Brain microvascular endothelial cell (primary cell): ENCODE results near the gene ARSJ.

Experiments used
- DNase-seq: peaks from one replicate; pipeline ENCODE4 v3.0.0-alpha.2; 2020
- H3K27ac ChIP-seq: fragments of 250-450 bp; sonication (Bioruptor Pico); 2 replicates; pipeline ENCODE4 v1.5.1; 2020; ENCODE audit warnings: mild to moderate bottlenecking, moderate library complexity
- H3K27me3 ChIP-seq: fragments of 250-450 bp; sonication (Bioruptor Pico); replicated peaks from 2 replicates; pipeline ENCODE4 v1.5.1; 2020; ENCODE audit warnings: mild to moderate bottlenecking
- H3K36me3 ChIP-seq: fragments of 250-450 bp; sonication (Bioruptor Pico); replicated peaks from 2 replicates; pipeline ENCODE4 v1.5.1; 2020; ENCODE audit warnings: mild to moderate bottlenecking
- H3K4me3 ChIP-seq: 2 replicates; pipeline ENCODE4 v1.5.1; 2011; ENCODE audit warnings: low read depth, mild to moderate bottlenecking, control low read depth, low read length, moderate library complexity
- CTCF ChIP-seq: IDR thresholded peaks from 2 replicates; pipeline ENCODE4 v1.5.1; 2011; ENCODE audit warnings: low read depth, mild to moderate bottlenecking, moderate library complexity, low read length, control low read depth, inconsistent platforms; ENCODE audit errors: missing control alignments
- in situ Hi-C: cut with HindIII; loops from 2 replicates; pipeline ENCODE4 v1.10.0; 2017; ENCODE audit warnings: low sequenced_read_pairs, low pct_ligation_motif_present

ARSJ gene

GRCh38 chr4:113901994-113902787 lies 77.3 kb downstream of the ARSJ start:
- H3K4me3 ChIP-seq: no peak overlapping the region
- no peak for DNase-seq
- no peak for TF ChIP-seq CTCF

GRCh38 chr4:113899271-113900070 lies 80.0 kb downstream of the ARSJ start:
- Histone ChIP-seq H3K27me3 (no peaks in the 10 kb centered on the region), H3K27ac (no peak overlapping the region), H3K4me3 (no peak overlapping the region), H3K36me3 (peaks cover 21% of the 10 kb centered on the region)
- in situ Hi-C loops: no loop called here
- DNase-seq: no peak
- no peak for TF ChIP-seq CTCF

More at GRCh38 chr4:113901994-113902787, 77.3 kb downstream of the ARSJ start:
- no peak overlapping the region for H3K27ac ChIP-seq
- peaks cover 16% of the 10 kb centered on the region for H3K36me3 ChIP-seq
- in situ Hi-C loops: no loop called here
- no peaks in the 10 kb centered on the region for H3K27me3 ChIP-seq

GRCh38 chr4:113893546-113893945 lies 85.9 kb downstream of the ARSJ start:
- in situ Hi-C loops: no loop called here
- H3K27me3 ChIP-seq: no peaks in the 10 kb centered on the region
- peaks cover 5% of the 10 kb centered on the region for H3K36me3 ChIP-seq
- H3K4me3 ChIP-seq: no peak overlapping the region
- H3K27ac ChIP-seq: no peak overlapping the region
- TF ChIP-seq CTCF: peak; percentile 31
- no peak for DNase-seq

- H3K36me3 ChIP-seq: no peaks in the 10 kb centered on the region
- no peak overlapping the region for H3K4me3 ChIP-seq
- in situ Hi-C loops: no loop called here
- H3K27me3 ChIP-seq: no peaks in the 10 kb centered on the region
- H3K27ac ChIP-seq: no peak overlapping the region
- DNase-seq: no peak
- no peak for TF ChIP-seq CTCF
These were observed 91.4 kb downstream of the ARSJ start for GRCh38 chr4:113888006-113888405.

GRCh38 chr4:113885291-113885690 lies 94.2 kb downstream of the ARSJ start:
- Histone ChIP-seq H3K4me3 (no peak overlapping the region), H3K27ac (no peak overlapping the region), H3K36me3 (no peaks in the 10 kb centered on the region), H3K27me3 (no peaks in the 10 kb centered on the region)
- in situ Hi-C loops: no loop called here
- TF ChIP-seq CTCF: no peak
- DNase-seq: no peak
